ENCODE measurements around the gene IRF2BP1. TPM values are rescaled to one million over a fixed set of nuclear protein-coding genes. Genes with fewer than 3 reads are reported as not detected.

IRF2BP1 gene
- total and polyA plus RNA-seq, 2 of the 13 experiments (the other 11 are each of a cell fraction or from before 2014, with no cell fraction given): 4.3 to 14.3 TPM

GRCh38 chr19:45881909-45882528 is 3.9 kb downstream of the IRF2BP1 start (continued):
- TF ChIP-seq MED13 (CRISPR knock-in tag; IDR thresholded peaks at IDR 0.05) (peak; percentile 68; the same call in 1 of the 2 replicates), ZFP1 (CRISPR knock-in tag; IDR thresholded peaks at IDR 0.05) (0 out of 2 replicates have a peak, but pooled peaks have one; percentile 36), TSC22D2 (CRISPR knock-in tag; IDR thresholded peaks at IDR 0.05; ENCODE audit: borderline replicate concordance) (no peak), TCF12 (IDR thresholded peaks at IDR 0.05) (no peak), TCF12 (CRISPR knock-in tag; IDR thresholded peaks at IDR 0.05) (peak; percentile 87), ZNF672 (CRISPR knock-in tag; IDR thresholded peaks at IDR 0.05) (no peak), HDAC6 (IDR thresholded peaks at IDR 0.05; ENCODE audit: low read depth, low read length) (no peak), ZNF614 (CRISPR knock-in tag; IDR thresholded peaks at IDR 0.05; ENCODE audit: borderline replicate concordance) (peak; percentile 33; the same call in 1 of the 2 replicates), PAWR (CRISPR knock-in tag; IDR thresholded peaks at IDR 0.05; ENCODE audit: borderline replicate concordance) (no peak), REL (CRISPR knock-in tag; conservative IDR thresholded peaks at IDR 0.05) (no peak; the same call in 1 of the 2 replicates), ZNF510 (CRISPR knock-in tag; IDR thresholded peaks at IDR 0.05; ENCODE audit: low read depth) (no peak), NR1H2 (CRISPR knock-in tag; IDR thresholded peaks at IDR 0.05; ENCODE audit: borderline replicate concordance, low read depth) (no peak), HNRNPL (IDR thresholded peaks at IDR 0.05; ENCODE audit: low read depth, low read length) (peak; percentile 95), HIC2 (CRISPR knock-in tag; IDR thresholded peaks at IDR 0.05; ENCODE audit: low read depth) (peak; percentile 71), LBX2 (CRISPR knock-in tag; IDR thresholded peaks at IDR 0.05; ENCODE audit: borderline replicate concordance) (no peak), NR2F2 (IDR thresholded peaks at IDR 0.05; ENCODE audit: borderline replicate concordance, low read depth) (peak; percentile 77; the same call in 1 of the 2 replicates), ZBTB3 (CRISPR knock-in tag; IDR thresholded peaks at IDR 0.05; ENCODE audit: borderline replicate concordance, low read depth) (no peak), THAP11 (CRISPR knock-in tag; IDR thresholded peaks at IDR 0.05) (peak; percentile 84), AFF4 (CRISPR knock-in tag; IDR thresholded peaks at IDR 0.05) (no peak), ZNF746 (CRISPR knock-in tag; IDR thresholded peaks at IDR 0.05) (peak; percentile 82), RAD21 (CRISPR knock-in tag; IDR thresholded peaks at IDR 0.05) (no peak), ZNF512 (CRISPR knock-in tag; IDR thresholded peaks at IDR 0.05) (no peak), ZNF530 (CRISPR knock-in tag; IDR thresholded peaks at IDR 0.05; ENCODE audit: low read depth) (no peak), ZSCAN20 (CRISPR knock-in tag; IDR thresholded peaks at IDR 0.05; ENCODE audit: borderline replicate concordance) (no peak)

Measured in HepG2 (cell line).